Measurements from ENCODE around the gene AKAP12. TPM values are rescaled to one million over a fixed set of nuclear protein-coding genes. Genes with fewer than 3 reads are reported as not detected.

AKAP12 gene
- total RNA-seq, 1 experiment from 2014 or later, result 90.0 TPM

DNA sequence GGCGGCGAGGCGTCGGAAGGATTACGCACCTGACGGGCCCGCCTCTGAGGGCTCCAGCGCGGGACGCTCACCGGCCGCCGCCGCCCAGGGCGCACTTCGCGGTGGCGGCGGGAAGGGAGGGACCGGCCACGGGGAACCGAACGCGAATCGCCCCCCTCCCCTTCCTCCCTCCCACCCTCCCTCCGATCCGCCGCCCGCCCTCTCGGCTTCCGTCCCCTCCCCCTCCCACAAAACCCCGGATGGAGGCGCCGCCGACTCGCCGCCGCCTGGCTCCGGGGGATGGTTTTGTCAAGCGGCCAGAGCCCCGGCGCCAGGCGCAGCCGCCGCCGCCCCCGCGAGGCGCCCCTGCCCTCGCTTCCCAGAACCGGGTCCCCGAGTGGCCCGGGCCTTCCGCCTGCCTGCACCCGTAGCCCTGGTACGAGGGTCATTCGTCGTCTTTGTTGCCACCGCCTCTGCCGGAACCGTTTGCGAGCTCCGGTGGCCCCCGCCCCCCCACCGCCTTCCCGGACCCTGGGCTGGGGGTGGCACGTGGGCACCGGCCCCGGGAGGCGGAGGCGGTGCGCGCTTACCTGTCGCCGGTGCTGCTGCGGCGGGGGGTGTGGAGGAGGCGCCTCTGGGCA, 151.2 kb downstream of the AKAP12 start (continued):
- TF ChIP-seq, protein P1, sequence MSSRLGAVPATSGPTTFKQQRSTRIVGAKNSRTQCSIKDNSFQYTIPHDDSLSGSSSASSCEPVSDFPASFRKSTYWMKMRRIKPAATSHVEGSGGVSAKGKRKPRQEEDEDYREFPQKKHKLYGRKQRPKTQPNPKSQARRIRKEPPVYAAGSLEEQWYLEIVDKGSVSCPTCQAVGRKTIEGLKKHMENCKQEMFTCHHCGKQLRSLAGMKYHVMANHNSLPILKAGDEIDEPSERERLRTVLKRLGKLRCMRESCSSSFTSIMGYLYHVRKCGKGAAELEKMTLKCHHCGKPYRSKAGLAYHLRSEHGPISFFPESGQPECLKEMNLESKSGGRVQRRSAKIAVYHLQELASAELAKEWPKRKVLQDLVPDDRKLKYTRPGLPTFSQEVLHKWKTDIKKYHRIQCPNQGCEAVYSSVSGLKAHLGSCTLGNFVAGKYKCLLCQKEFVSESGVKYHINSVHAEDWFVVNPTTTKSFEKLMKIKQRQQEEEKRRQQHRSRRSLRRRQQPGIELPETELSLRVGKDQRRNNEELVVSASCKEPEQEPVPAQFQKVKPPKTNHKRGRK (CRISPR knock-in tag; IDR thresholded peaks at IDR 0.05; ENCODE audit: borderline replicate concordance), result no peak
- TF ChIP-seq ZNF671 (CRISPR knock-in tag; IDR thresholded peaks at IDR 0.05) (no peak), HMGA2 (CRISPR knock-in tag; IDR thresholded peaks at IDR 0.05) (no peak), CTCF (IDR thresholded peaks at IDR 0.05) (no peak), TCF7 (CRISPR knock-in tag; IDR thresholded peaks at IDR 0.05; ENCODE audit: low read depth) (0 out of 2 replicates have a peak, but pooled peaks have one; percentile 37), SOX15 (CRISPR knock-in tag; IDR thresholded peaks at IDR 0.05) (no peak), NR2C2 (CRISPR knock-in tag; IDR thresholded peaks at IDR 0.05) (no peak), GRHL2 (CRISPR knock-in tag; IDR thresholded peaks at IDR 0.05; ENCODE audit: insufficient replicate concordance, severe bottlenecking) (no peak), JUN (CRISPR knock-in tag; IDR thresholded peaks at IDR 0.05) (peak; percentile 57; the same call in 1 of the 2 replicates), CBFB (CRISPR knock-in tag; IDR thresholded peaks at IDR 0.05; ENCODE audit: low read depth) (no peak), ETV6 (CRISPR knock-in tag; IDR thresholded peaks at IDR 0.05) (no peak)
- TF ChIP-seq, protein P2, sequence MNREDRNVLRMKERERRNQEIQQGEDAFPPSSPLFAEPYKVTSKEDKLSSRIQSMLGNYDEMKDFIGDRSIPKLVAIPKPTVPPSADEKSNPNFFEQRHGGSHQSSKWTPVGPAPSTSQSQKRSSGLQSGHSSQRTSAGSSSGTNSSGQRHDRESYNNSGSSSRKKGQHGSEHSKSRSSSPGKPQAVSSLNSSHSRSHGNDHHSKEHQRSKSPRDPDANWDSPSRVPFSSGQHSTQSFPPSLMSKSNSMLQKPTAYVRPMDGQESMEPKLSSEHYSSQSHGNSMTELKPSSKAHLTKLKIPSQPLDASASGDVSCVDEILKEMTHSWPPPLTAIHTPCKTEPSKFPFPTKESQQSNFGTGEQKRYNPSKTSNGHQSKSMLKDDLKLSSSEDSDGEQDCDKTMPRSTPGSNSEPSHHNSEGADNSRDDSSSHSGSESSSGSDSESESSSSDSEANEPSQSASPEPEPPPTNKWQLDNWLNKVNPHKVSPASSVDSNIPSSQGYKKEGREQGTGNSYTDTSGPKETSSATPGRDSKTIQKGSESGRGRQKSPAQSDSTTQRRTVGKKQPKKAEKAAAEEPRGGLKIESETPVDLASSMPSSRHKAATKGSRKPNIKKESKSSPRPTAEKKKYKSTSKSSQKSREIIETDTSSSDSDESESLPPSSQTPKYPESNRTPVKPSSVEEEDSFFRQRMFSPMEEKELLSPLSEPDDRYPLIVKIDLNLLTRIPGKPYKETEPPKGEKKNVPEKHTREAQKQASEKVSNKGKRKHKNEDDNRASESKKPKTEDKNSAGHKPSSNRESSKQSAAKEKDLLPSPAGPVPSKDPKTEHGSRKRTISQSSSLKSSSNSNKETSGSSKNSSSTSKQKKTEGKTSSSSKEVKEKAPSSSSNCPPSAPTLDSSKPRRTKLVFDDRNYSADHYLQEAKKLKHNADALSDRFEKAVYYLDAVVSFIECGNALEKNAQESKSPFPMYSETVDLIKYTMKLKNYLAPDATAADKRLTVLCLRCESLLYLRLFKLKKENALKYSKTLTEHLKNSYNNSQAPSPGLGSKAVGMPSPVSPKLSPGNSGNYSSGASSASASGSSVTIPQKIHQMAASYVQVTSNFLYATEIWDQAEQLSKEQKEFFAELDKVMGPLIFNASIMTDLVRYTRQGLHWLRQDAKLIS (CRISPR knock-in tag; IDR thresholded peaks at IDR 0.05; ENCODE audit: borderline replicate concordance), result 0 out of 2 replicates have a peak, but pooled peaks have one; percentile 16
- TF ChIP-seq, protein P3, sequence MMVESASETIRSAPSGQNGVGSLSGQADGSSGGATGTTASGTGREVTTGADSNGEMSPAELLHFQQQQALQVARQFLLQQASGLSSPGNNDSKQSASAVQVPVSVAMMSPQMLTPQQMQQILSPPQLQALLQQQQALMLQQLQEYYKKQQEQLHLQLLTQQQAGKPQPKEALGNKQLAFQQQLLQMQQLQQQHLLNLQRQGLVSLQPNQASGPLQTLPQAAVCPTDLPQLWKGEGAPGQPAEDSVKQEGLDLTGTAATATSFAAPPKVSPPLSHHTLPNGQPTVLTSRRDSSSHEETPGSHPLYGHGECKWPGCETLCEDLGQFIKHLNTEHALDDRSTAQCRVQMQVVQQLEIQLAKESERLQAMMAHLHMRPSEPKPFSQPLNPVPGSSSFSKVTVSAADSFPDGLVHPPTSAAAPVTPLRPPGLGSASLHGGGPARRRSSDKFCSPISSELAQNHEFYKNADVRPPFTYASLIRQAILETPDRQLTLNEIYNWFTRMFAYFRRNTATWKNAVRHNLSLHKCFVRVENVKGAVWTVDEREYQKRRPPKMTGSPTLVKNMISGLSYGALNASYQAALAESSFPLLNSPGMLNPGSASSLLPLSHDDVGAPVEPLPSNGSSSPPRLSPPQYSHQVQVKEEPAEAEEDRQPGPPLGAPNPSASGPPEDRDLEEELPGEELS (CRISPR knock-in tag; IDR thresholded peaks at IDR 0.05), result no peak; the same call in 1 of the 2 replicates
- TF ChIP-seq, protein P4, sequence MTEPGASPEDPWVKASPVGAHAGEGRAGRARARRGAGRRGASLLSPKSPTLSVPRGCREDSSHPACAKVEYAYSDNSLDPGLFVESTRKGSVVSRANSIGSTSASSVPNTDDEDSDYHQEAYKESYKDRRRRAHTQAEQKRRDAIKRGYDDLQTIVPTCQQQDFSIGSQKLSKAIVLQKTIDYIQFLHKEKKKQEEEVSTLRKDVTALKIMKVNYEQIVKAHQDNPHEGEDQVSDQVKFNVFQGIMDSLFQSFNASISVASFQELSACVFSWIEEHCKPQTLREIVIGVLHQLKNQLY (CRISPR knock-in tag; IDR thresholded peaks at IDR 0.05), result no peak
- TF ChIP-seq, protein P5, sequence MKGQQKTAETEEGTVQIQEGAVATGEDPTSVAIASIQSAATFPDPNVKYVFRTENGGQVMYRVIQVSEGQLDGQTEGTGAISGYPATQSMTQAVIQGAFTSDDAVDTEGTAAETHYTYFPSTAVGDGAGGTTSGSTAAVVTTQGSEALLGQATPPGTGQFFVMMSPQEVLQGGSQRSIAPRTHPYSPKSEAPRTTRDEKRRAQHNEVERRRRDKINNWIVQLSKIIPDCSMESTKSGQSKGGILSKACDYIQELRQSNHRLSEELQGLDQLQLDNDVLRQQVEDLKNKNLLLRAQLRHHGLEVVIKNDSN (CRISPR knock-in tag; IDR thresholded peaks at IDR 0.05), result peak; percentile 40; the same call in 1 of the 2 replicates
- TF ChIP-seq, protein P6, sequence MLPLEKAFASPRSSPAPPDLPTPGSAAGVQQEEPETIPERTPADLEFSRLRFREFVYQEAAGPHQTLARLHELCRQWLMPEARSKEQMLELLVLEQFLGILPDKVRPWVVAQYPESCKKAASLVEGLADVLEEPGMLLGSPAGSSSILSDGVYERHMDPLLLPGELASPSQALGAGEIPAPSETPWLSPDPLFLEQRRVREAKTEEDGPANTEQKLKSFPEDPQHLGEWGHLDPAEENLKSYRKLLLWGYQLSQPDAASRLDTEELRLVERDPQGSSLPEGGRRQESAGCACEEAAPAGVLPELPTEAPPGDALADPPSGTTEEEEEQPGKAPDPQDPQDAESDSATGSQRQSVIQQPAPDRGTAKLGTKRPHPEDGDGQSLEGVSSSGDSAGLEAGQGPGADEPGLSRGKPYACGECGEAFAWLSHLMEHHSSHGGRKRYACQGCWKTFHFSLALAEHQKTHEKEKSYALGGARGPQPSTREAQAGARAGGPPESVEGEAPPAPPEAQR (CRISPR knock-in tag; IDR thresholded peaks at IDR 0.05), result no peak
- TF ChIP-seq, protein P7, sequence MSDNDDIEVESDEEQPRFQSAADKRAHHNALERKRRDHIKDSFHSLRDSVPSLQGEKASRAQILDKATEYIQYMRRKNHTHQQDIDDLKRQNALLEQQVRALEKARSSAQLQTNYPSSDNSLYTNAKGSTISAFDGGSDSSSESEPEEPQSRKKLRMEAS (CRISPR knock-in tag; IDR thresholded peaks at IDR 0.05), result peak; percentile 44; the same call in 1 of the 2 replicates
- TF ChIP-seq, protein P8, sequence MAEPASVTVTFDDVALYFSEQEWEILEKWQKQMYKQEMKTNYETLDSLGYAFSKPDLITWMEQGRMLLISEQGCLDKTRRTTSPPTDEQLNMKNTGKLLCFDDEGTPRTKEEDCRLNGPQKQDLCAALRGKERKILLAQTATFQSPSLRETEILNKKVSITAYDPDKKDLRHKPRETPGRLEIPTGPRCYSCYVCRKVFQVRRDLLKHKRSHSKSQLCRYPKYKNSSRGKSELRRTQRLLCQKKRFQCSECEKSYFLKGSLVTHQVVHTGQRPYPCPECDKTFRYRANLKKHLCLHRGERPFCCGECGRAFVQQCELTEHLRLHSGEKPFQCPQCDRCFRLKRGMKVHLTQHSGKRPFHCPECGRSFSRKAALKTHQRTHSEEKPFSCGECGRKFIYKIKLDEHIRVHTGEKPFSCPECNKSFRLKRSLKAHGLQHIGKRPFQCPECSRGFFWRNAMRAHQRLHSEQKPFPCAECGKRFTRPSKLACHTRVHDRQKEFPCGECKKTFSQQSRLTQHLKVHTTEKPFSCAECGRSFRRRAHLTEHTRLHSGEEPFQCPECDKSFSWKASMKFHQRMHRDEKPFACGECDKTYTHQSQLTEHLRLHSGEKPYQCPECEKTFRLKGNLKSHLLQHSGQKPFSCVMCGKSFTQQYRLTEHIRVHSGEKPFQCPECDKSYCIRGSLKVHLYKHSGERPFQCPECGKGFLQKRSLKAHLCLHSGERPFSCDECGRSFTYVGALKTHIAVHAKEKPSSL (CRISPR knock-in tag; conservative IDR thresholded peaks at IDR 0.05), result no peak
- TF ChIP-seq, protein P9, sequence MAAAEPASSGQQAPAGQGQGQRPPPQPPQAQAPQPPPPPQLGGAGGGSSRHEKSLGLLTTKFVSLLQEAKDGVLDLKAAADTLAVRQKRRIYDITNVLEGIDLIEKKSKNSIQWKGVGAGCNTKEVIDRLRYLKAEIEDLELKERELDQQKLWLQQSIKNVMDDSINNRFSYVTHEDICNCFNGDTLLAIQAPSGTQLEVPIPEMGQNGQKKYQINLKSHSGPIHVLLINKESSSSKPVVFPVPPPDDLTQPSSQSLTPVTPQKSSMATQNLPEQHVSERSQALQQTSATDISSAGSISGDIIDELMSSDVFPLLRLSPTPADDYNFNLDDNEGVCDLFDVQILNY (CRISPR knock-in tag; IDR thresholded peaks at IDR 0.05), result peak; percentile 57; the same call in 1 of the 2 replicates

All from WTC11 (cell line).